HG02870 (cell line): ENCODE results near the gene UPF2.

ENCODE experiments used
- ATAC-seq: cut with Tn5 transposase; IDR thresholded peaks from one replicate; pipeline ENCODE4 v1.9.1; 2021; ENCODE audit warnings: mild to moderate bottlenecking, moderate library complexity; ENCODE audit not compliant: unreplicated experiment

UPF2 gene

GRCh38 chr10:11870461-11870780 lies 172.2 kb downstream of the UPF2 start:
- no peak for ATAC-seq
